ENCODE results near the gene KDM7A. TPM values are rescaled to one million over a fixed set of nuclear protein-coding genes. Genes with fewer than 3 reads are reported as not detected.

The KDM7A gene
- total and polyA plus RNA-seq, 9 of the 15 experiments (the other 6 are each of a cell fraction or from before 2014, with no cell fraction given) = 0.90 to 8.4 (median 7.0) TPM

DNA sequence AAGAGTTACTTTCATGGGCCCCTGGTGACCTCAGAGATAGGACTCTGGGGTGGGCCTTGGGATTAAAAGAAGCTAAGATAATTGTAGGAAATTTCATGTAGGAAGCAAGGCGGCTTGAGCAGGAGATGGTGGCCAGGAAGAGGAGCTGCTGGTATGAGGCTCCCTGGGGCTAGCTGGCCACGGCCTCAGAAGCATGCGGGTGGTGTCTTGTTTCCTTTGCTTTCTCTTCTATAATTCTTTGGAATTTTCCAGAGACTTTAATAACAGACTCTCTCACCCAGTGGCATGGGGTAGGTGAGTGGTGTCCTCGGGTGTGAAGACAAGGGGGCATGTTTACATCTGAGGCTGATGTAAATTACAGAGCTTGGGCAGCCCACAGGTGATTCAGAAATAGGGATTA, 41.9 kb upstream of the KDM7A start:
- DNase-seq (ENCODE audit: extremely low read depth in 1 of 4, low spot score in 3 of 4) (no peak), ATAC-seq (no peak), FAIRE-seq (no peak)
- intact Hi-C loops (cut with micrococcal nuclease) = no loop called here
- Histone ChIP-seq H4K20me1 (replicated peaks; ENCODE audit: control insufficient read depth, insufficient read depth, low read length) (no peaks in the 10 kb centered on the region), H3K27ac (ENCODE audit: extremely low read depth, low read depth, low read length) (no peak overlapping the region), H3K36me3 (ENCODE audit: control insufficient read depth, insufficient read depth, low read length) (no peaks in the 10 kb centered on the region), H3K4me1 (replicated peaks in 1 of 2; ENCODE audit: control insufficient read depth in 2 of 2, insufficient read depth in 2 of 2, low read length in 2 of 2) (peaks cover 9% of the 10 kb centered on the region in 2 experiments; a peak in 4 of 5 replicates), H3K4me2 (ENCODE audit: insufficient read depth, low read length) (no peak overlapping the region), H3K79me2 (ENCODE audit: control insufficient read depth, insufficient read depth, low read length) (no peaks in the 10 kb centered on the region), H3K4me3 (no peak overlapping the region), H3K9me1 (ENCODE audit: control insufficient read depth, insufficient read depth, low read length) (no peaks in the 10 kb centered on the region), H3K9me3 (replicated peaks; ENCODE audit: control insufficient read depth, insufficient read depth, low read depth, low read length) (peaks cover 3% of the 10 kb centered on the region; the same call in 1 of the 2 replicates), H2AFZ (ENCODE audit: low read depth, low read length) (no peak overlapping the region), H3K27me3 (ENCODE audit: control insufficient read depth in 2 of 2, insufficient read depth in 2 of 2, low read length in 2 of 2) (peaks cover 0 to 7% of the 10 kb centered on the region in 2 experiments; a peak in 1 of 5 replicates), H3K9ac (ENCODE audit: insufficient read depth in 1 of 2, low read depth in 2 of 2, low read length in 2 of 2) (no peak overlapping the region)
- ChIA-PET CTCF (ENCODE audit: low intra/inter-chr PET ratio) (no interaction called here), POLR2A (interaction anchor here (0.5 to 1.3 kb wide), 2 partner anchors 26 to 330 kb away, joined by 3 read pairs; no protein-coding TSS in a partner anchor)
- TF ChIP-seq MYC (IDR thresholded peaks at IDR 0.05; ENCODE audit: low read depth, low read length) (no peak), MYC (CRISPR knock-in tag; IDR thresholded peaks at IDR 0.05; ENCODE audit: borderline replicate concordance, low read depth) (no peak), SMAD3 (CRISPR knock-in tag; conservative IDR thresholded peaks at IDR 0.05) (no peak), NCOA4 (IDR thresholded peaks at IDR 0.05; ENCODE audit: partially characterized antibody) (no peak), JUND (IDR thresholded peaks at IDR 0.05; ENCODE audit: borderline replicate concordance, low read depth, low read length) (no peak), JUND (tag; IDR thresholded peaks at IDR 0.05; ENCODE audit: borderline replicate concordance, low read depth, low read length) (no peak), CREB1 (IDR thresholded peaks at IDR 0.05) (no peak), CREB1 (CRISPR knock-in tag; IDR thresholded peaks at IDR 0.05) (no peak), RHOXF2B (CRISPR knock-in tag; conservative IDR thresholded peaks at IDR 0.05) (no peak), ZNF436 (CRISPR knock-in tag; IDR thresholded peaks at IDR 0.05) (no peak), MEF2D (tag; conservative IDR thresholded peaks at IDR 0.05; ENCODE audit: low read depth) (no peak), ZNF785 (CRISPR knock-in tag; IDR thresholded peaks at IDR 0.05) (no peak), HDAC2 (IDR thresholded peaks at IDR 0.05) (no peak), ZBTB7A (IDR thresholded peaks at IDR 0.05; ENCODE audit: borderline replicate concordance, control insufficient read depth, low read depth, low read length) (no peak), CHD4 (IDR thresholded peaks at IDR 0.05; ENCODE audit: insufficient read depth, insufficient replicate concordance, low read depth, low read length, poor library complexity, severe bottlenecking) (no peak), GABPB2 (CRISPR knock-in tag; conservative IDR thresholded peaks at IDR 0.05) (no peak)
- TF ChIP-seq, protein P1, sequence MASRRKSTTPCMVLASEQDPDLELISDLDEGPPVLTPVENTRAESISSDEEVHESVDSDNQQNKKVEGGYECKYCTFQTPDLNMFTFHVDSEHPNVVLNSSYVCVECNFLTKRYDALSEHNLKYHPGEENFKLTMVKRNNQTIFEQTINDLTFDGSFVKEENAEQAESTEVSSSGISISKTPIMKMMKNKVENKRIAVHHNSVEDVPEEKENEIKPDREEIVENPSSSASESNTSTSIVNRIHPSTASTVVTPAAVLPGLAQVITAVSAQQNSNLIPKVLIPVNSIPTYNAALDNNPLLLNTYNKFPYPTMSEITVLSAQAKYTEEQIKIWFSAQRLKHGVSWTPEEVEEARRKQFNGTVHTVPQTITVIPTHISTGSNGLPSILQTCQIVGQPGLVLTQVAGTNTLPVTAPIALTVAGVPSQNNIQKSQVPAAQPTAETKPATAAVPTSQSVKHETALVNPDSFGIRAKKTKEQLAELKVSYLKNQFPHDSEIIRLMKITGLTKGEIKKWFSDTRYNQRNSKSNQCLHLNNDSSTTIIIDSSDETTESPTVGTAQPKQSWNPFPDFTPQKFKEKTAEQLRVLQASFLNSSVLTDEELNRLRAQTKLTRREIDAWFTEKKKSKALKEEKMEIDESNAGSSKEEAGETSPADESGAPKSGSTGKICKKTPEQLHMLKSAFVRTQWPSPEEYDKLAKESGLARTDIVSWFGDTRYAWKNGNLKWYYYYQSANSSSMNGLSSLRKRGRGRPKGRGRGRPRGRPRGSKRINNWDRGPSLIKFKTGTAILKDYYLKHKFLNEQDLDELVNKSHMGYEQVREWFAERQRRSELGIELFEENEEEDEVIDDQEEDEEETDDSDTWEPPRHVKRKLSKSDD (conservative IDR thresholded peaks at IDR 0.05; ENCODE audit: low read length) = no peak
- BruUV-seq (replicated peaks) = no TSS peak
- WGBS (ENCODE audit: insufficient coverage, low coverage, missing lambda C conversion rate) = 41% methylated on average over 4 of the region's 4 CpGs
- in situ Hi-C loops (cut with MboI) = no loop called here

Data from K562 (cell line).